ENCODE measurements around the gene SLC1A1. TPM values are rescaled to one million over a fixed set of nuclear protein-coding genes. Genes with fewer than 3 reads are reported as not detected.
"Not testable (repeated sequence)": the region's sequence is repeated elsewhere in the genome, so short reads cannot be mapped to it uniquely, and the experiment has no call there.

The SLC1A1 gene
- total RNA-seq, 4 donors from 2014 or later = 48.4 to 56.7 (median 49.7) TPM

DNA sequence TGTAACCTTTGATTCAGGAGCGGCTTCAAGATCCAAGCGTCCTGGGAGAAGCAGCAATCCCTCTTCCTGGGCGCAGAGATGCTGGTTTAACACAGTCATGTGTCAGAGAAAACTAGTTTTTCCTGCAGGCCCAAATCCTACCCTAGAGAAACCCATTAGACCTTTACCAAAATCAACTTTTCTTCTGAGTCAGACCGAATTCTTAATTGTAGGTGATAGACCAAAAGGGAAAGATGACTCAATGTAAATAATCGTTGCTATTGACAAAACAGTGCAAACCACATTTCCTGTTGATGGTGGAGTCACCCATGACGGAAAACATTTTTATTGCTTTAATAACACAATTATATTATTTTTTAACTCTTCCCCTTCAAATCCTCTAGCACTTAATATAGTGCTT, 40.1 kb downstream of the SLC1A1 start:
- WGBS, 2 donors = 85 to 90% methylated on average over 6 of the region's 6 CpGs
- intact Hi-C loops (cut with DNase I) = no loop called here
- Histone ChIP-seq H3K27ac (no peak overlapping the region), H3K4me1 (no peaks in the 10 kb centered on the region), H3K4me3 (replicated peaks in 1 of 3) (no peak overlapping the region), H3K36me3 (no peaks in the 10 kb centered on the region), H3K9me3 (no peaks in the 10 kb centered on the region), H3K27me3 (no peaks in the 10 kb centered on the region)
- DNase-seq = no peak
- TF ChIP-seq POLR2A (IDR thresholded peaks at IDR 0.05) = no peak
- TF ChIP-seq, protein P1, sequence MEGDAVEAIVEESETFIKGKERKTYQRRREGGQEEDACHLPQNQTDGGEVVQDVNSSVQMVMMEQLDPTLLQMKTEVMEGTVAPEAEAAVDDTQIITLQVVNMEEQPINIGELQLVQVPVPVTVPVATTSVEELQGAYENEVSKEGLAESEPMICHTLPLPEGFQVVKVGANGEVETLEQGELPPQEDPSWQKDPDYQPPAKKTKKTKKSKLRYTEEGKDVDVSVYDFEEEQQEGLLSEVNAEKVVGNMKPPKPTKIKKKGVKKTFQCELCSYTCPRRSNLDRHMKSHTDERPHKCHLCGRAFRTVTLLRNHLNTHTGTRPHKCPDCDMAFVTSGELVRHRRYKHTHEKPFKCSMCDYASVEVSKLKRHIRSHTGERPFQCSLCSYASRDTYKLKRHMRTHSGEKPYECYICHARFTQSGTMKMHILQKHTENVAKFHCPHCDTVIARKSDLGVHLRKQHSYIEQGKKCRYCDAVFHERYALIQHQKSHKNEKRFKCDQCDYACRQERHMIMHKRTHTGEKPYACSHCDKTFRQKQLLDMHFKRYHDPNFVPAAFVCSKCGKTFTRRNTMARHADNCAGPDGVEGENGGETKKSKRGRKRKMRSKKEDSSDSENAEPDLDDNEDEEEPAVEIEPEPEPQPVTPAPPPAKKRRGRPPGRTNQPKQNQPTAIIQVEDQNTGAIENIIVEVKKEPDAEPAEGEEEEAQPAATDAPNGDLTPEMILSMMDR (IDR thresholded peaks at IDR 0.05) = no peak

DNA sequence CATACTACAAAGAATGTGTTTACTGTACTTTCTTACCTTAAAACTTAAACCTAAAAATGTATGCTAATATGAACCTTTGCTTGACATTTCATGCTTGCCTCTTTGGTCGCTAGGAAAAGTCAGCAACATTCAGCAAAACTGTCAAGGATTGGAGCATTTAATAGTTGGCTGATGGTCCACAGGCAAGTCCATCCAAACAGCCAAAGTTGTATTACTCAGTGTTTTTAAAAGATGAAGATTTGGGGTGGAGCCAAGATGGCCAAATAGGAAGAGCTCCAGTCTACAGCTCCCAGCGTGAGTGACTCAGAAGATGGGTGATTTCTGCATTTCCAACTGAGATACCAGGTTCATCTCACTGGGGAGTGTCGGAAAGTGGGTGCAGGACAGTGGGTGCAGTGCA, 40.6 kb downstream of the SLC1A1 start:
- H3K27ac ChIP-seq; H3K9me3 ChIP-seq; H3K4me3 ChIP-seq (replicated peaks in 1 of 3); H3K4me1 ChIP-seq; H3K36me3 ChIP-seq; intact Hi-C loops (cut with DNase I); DNase-seq; H3K27me3 ChIP-seq: not testable (repeated sequence)
- 86 to 88% methylated on average over 3 of the region's 3 CpGs for WGBS, 2 donors

DNA sequence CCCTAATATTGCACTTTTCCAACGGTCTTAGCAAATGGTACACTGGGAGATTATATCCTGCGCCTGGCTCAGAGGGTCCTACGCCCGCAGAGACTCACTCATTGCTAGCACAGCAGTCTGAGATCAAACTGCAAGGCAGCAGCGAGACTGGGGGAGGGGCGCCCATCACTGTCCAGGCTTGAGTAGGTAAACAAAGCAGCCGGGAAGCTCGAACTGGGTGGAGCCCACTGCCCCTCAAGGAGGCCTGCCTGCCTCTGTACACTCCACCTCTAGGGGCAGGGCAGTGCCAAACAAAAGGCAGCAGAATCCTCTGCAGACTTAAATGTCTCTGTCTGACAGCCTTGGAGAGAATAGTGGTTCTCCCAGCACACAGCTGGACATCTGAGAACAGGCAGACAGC, 41.1 kb downstream of the SLC1A1 start:
- intact Hi-C loops (cut with DNase I) = not testable (repeated sequence)

DNA sequence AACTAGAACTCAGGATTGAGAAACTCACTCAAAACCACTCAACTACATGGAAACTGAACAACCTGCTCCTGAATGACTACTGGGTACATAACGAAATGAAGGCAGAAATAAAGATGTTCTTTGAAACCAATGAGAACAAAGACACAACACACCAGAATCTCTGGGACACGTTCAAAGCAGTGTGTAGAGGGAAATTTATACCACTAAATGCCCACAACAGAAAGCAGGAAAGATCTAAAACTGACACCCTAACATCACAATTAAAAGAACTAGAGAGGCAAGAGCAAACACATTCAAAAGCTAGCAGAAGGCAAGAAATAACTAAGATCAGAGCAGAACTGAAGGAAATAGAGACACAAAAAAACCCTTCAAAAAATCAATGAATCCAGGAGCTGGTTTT, 43.6 kb downstream of the SLC1A1 start:
- H3K27me3 ChIP-seq; H3K27ac ChIP-seq; DNase-seq; H3K36me3 ChIP-seq; H3K9me3 ChIP-seq; intact Hi-C loops (cut with DNase I); H3K4me3 ChIP-seq (replicated peaks in 1 of 3); H3K4me1 ChIP-seq: not testable (repeated sequence)
- 93 to 98% methylated on average over 2 of the region's 2 CpGs for WGBS, 2 donors

More for the DNA sequence above, 41.1 kb downstream of the SLC1A1 start:
- H3K4me1 ChIP-seq; DNase-seq; H3K4me3 ChIP-seq (replicated peaks in 1 of 3); H3K9me3 ChIP-seq; H3K36me3 ChIP-seq; H3K27me3 ChIP-seq; H3K27ac ChIP-seq: not testable (repeated sequence)
- WGBS, 2 donors = 54 to 89% methylated on average over 4 to 6 of the region's 8 CpGs

DNA sequence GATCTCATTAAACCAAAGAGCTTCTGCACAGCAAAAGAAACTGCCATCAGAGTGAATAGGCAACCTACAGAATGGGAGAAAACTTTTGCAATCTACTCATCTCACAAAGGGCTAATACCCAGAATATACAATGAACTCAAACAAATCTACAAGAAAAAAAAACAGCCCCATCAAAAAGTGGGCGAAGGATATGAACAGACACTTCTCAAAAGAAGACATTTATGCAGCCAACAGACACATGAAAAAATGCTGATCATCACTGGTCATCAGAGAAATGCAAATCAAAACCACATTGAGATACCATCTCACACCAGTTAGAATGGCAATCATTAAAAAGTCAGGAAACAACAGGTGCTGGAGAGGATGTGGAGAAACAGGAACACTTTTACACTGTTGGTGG, 45.9 kb downstream of the SLC1A1 start:
- DNase-seq; H3K9me3 ChIP-seq; H3K27ac ChIP-seq; H3K27me3 ChIP-seq; intact Hi-C loops (cut with DNase I); H3K4me1 ChIP-seq; H3K4me3 ChIP-seq (replicated peaks in 1 of 3); H3K36me3 ChIP-seq: not testable (repeated sequence)
- 91 to 100% methylated on average over 1 of the region's 1 CpG for WGBS, 2 donors

DNA sequence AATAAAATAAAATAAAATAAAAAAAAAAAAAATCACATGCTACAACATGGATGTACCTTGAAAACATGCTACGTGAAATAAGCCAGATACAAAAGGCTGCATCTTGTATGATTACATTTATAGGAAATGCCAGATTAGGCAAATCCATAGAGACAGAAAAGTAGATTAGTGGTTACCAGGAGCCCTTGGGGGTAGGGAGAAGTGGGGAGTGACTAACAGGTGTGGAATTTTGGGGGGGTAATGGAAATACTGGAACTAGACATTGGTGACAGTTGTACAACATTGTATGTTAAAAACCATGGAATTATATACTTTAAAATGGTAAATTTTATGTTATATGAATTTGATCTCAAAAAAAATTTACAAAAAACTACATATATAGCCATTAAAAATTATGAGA, 47.3 kb downstream of the SLC1A1 start:
- H3K27me3 ChIP-seq = no peaks in the 10 kb centered on the region
- no peaks in the 10 kb centered on the region for H3K36me3 ChIP-seq
- peaks cover 5 to 12% of the 10 kb centered on the region in 2 donors for H3K4me1 ChIP-seq
- no peak for DNase-seq
- intact Hi-C loops (cut with DNase I) = no loop called here
- no peak for TF ChIP-seq POLR2A (IDR thresholded peaks at IDR 0.05)
- TF ChIP-seq, protein P1 (IDR thresholded peaks at IDR 0.05) = no peak
- H3K9me3 ChIP-seq = no peaks in the 10 kb centered on the region
- H3K4me3 ChIP-seq (replicated peaks in 1 of 3) = no peak overlapping the region
- 97 to 100% methylated on average over 1 of the region's 1 CpG for WGBS, 2 donors
- no peak overlapping the region for H3K27ac ChIP-seq

DNA sequence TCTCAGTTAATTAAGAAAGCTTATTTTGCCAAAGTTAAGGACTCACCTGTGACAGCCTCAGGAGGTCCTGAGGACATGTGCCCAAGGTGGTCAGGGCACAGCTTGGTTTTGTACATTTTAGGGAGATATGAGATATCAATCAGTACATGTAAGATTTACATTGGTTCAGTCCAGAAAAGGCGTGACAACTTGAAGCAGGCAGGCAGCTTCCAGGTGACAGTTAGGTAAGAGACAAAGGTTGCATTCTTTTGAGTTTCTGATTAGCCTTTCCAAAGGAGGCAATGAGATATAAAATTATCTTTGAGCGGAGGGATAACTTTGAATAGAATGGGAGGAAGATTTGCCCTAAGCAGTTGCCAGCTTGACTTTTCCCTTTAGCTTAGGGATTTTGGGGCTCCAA, 47.8 kb downstream of the SLC1A1 start:
- Histone ChIP-seq H3K27ac (no peak overlapping the region), H3K27me3 (no peaks in the 10 kb centered on the region), H3K4me3 (replicated peaks in 1 of 3) (no peak overlapping the region), H3K36me3 (no peaks in the 10 kb centered on the region), H3K9me3 (no peaks in the 10 kb centered on the region), H3K4me1 (peaks cover 5 to 12% of the 10 kb centered on the region in 2 donors)
- TF ChIP-seq, protein P1 (IDR thresholded peaks at IDR 0.05) = no peak
- no peak for TF ChIP-seq POLR2A (IDR thresholded peaks at IDR 0.05)
- intact Hi-C loops (cut with DNase I) = no loop called here
- no peak for DNase-seq
- 90 to 95% methylated on average over 2 of the region's 2 CpGs for WGBS, 2 donors
